EL (cell line): ENCODE measurements around the gene ITGAX.

Experiments used
- DNase-seq: peaks from one replicate; pipeline ENCODE4 v3.0.0-alpha.2; 2016

The ITGAX gene

GRCh38 chr16:31350275-31351005, 4.5 kb upstream of the ITGAX start:
- no peak for DNase-seq

- DNase-seq = no peak
Measured at GRCh38 chr16:31351246-31351941, 3.6 kb upstream of the ITGAX start.

DNA sequence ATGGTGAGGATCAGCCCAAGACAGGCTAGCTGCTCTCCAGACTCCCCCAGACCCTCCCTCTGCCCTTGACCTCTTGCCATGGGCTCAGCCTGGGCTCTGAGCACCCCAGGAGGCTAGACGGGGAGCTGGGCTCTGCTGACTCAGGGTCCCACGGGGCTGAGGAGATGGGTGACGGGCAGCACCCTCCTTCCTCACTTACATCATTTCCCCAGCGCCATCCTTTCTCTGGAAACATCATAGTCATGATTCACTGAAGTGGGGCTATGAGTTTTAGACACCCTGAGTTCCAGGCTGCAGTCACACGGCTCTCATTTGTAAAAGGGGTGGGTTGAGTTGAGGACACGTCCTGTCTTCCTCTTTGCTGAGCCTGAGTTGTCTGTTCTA, 3.0 kb upstream of the ITGAX start:
- peak; percentile 19 for DNase-seq

DNA sequence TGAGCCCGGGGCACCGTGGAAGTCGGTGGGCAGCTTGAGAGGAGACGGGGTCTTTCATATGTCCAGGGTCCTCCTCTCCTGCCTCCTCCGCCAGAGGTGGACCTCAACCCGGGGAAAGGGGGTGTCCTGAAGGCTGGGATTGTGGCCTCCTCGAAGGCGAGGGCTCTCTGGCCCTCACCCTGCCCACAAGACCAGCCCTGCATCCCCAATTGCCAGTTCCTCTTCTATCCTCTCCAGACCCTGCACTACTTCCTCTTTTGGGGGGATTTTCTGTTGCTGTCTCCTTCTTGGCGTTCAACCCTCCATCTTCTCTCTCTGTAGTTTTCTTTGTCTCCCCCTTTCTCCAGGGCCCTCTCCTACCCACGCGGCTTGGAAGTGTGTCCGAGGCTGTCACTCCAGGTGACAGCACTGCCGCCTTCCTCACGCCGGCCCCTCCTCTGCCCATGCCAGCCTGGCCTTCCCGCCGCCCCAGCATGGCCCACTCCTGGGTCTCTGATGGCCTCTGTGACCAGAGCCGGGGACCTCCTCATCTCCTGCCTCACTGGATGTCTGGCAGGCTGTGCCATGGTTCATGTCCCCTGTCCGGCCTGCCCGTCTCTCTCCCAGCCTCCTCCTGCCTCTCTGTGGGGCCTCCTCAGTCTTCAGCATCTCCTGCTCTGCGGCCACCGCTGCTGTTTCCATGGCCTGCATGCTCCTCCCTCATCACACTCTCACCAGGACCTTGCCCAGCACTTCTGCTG, 2.4 kb upstream of the ITGAX start:
- DNase-seq = no peak

DNA sequence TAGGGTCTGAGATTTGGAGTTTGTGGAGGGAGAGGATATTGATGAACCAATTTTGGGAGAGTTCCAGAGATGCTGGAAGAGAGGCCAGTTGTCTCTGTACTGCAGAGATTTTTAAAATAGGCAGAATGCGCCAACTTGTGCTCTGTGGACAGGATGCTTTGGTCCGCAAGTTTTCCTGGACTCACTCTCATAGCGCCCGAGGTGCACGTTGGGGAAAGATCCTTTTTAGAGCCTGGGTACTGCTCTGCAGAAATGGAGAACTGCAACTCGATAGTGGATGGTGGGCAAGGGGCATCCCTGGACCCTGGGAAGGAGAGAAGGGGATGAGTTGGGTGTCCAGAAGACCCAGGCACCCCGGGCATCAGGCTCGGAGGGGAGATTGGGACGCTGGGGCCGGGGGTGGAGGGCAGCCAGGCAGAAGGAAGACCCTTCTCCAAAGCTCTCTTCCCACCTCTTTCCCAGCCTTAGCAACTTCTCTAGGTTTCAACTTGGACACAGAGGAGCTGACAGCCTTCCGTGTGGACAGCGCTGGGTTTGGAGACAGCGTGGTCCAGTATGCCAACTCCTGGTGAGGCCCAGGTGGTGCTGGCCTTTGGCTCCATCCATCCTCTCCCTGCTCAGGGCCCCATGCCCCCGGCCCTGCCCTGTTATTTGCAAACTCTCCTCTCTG, 590 bp downstream of the ITGAX start:
- no peak for DNase-seq

DNA sequence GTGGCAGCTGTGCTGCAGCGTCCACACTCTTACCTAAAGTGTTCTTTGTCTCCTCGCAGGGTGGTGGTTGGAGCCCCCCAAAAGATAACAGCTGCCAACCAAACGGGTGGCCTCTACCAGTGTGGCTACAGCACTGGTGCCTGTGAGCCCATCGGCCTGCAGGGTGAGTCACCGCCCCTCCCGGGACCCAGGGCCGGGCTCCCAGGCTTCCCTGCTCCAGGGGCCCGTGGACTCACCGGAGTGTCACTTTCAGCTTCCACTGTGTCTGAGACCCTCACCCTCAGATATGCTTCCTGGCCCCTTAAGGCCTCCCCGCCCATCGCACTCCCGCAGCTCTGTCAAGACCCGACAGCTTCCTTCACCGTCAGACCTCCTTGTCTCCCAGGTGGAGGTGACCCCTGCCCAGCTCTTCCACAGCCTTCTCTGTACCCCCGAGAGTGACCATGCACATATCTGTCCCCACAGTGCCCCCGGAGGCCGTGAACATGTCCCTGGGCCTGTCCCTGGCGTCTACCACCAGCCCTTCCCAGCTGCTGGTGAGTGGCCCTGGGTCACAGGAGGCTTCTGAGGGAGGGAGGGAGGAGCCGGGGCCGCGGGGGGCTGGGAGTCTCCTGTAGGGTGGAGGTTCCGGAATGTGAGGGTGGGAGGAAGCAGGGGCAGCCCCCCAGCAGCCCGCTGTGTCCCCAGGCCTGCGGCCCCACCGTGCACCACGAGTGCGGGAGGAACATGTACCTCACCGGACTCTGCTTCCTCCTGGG, 1.8 kb downstream of the ITGAX start:
- DNase-seq = no peak

DNA sequence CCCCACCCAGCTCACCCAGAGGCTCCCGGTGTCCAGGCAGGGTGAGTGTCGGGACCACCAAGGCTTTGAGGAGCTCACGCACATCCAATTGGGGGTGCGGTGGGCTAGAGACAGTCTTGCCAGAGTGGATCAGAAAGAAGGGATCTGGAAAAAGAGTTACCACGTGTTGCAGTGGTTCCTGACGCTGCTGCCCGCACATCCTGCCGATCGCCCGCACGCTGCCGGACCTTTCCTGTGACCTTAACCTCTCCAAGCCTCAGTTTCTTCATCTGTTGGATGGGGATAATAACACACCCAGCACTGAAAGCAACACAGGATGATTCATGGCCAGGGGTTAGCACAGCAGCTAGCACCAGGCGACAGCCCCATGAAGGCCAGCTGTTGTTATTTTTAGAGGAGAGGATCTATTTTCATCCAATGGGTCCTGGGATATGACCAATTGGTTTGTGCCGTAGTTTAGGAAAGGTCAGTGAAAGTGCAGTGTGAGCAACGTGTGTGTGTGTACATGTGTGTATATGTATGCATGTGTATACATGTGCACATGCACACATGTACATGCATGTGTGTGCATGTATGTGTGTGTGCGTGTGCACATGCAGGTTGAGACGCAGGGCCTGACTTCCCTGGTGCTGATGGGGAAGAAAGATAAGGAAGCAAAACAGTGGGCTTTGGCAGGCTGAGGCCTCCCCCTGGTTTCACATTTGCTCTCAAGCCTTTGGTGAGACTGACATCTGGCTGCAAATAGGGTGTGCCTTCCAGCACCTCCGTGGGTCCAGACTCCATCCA, 2.5 kb downstream of the ITGAX start:
- no peak for DNase-seq

DNA sequence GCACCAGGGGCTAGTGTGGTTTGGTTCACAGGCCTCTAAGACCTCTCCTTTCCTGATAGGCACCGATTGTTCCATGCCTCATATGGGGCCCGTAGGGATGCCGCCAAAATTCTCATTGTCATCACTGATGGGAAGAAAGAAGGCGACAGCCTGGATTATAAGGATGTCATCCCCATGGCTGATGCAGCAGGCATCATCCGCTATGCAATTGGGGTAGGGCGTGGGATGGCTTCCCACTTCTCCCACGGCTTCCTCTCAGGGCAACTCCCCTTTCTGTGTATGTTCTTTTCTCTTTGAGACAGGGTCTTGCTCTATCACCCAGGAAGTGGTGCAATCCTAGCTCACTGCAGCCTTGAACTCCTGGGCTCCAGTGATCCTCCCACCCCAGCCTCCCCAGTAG, 5.3 kb downstream of the ITGAX start:
- DNase-seq = no peak

GRCh38 chr16:31361201-31362110, 6.5 kb downstream of the ITGAX start:
- no peak for DNase-seq

GRCh38 chr16:31362476-31363405, 7.8 kb downstream of the ITGAX start:
- no peak for DNase-seq

- no peak for DNase-seq
Measured at GRCh38 chr16:31363721-31364120, 8.7 kb downstream of the ITGAX start.

- no peak for DNase-seq
Measured at GRCh38 chr16:31364421-31364820, 9.4 kb downstream of the ITGAX start.

DNA sequence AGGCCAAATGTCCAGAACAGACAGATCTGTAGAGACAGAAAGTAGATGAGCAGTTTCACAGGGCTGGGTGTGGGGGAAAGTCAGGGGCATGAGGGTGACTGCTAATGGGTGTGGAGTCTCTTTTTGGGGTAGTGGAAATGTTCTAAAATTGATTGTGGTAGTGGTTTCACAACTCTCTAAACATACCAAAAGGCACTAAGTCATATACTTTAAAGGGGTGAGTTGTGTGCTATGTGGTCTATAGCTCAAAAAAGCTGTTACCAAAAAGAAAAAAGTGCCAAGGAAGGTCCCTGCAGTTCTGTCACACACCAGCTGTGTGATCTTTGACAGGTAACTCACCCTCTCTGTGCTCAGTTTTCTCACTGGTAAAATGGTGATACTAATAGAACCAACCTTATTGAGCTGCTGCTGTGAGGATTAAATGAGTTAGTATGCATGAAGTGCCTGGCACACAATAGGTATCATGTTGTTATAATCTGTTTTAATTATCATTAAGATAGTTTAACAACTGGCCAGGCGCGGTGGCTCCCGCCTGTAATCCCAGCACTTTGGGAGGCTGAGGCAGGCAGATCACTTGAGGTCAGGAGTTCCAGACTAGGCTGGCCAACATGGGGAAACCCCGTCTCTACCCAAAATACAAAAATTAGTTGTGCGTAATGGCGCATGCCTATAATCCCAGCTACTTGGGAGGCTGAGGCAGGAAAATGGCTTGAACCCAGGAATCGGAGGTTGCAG, 10.3 kb downstream of the ITGAX start:
- no peak for DNase-seq

GRCh38 chr16:31367853-31368252, 12.9 kb downstream of the ITGAX start:
- no peak for DNase-seq

- DNase-seq = no peak
Measured at GRCh38 chr16:31371008-31371407, 16.0 kb downstream of the ITGAX start.

GRCh38 chr16:31371619-31372484, 16.9 kb downstream of the ITGAX start:
- no peak for DNase-seq

DNA sequence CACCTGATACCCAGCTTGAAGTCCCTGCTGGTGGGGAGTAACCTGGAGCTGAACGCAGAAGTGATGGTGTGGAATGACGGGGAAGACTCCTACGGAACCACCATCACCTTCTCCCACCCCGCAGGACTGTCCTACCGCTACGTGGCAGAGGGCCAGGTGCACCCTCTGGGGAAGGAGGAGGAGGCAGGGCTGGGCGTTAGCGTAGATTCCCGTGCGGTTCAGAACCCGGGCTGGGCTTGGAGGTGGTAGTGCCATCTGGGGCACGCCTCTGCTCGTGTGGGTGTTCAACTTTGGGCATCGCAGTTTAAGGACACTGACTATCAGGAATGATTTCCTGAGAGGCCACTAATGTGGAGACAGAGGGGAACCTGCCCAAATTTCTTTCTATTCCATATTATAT, 18.3 kb downstream of the ITGAX start:
- DNase-seq = no peak

- no peak for DNase-seq
Measured at GRCh38 chr16:31375231-31375630, 20.3 kb downstream of the ITGAX start.
